ENCODE data around the gene MBTD1. TPM values are rescaled to one million over a fixed set of nuclear protein-coding genes. Genes with fewer than 3 reads are reported as not detected.

MBTD1 gene
- total RNA-seq, 4 donors from 2014 or later, result 19.2 to 26.5 (median 25.6) TPM

DNA sequence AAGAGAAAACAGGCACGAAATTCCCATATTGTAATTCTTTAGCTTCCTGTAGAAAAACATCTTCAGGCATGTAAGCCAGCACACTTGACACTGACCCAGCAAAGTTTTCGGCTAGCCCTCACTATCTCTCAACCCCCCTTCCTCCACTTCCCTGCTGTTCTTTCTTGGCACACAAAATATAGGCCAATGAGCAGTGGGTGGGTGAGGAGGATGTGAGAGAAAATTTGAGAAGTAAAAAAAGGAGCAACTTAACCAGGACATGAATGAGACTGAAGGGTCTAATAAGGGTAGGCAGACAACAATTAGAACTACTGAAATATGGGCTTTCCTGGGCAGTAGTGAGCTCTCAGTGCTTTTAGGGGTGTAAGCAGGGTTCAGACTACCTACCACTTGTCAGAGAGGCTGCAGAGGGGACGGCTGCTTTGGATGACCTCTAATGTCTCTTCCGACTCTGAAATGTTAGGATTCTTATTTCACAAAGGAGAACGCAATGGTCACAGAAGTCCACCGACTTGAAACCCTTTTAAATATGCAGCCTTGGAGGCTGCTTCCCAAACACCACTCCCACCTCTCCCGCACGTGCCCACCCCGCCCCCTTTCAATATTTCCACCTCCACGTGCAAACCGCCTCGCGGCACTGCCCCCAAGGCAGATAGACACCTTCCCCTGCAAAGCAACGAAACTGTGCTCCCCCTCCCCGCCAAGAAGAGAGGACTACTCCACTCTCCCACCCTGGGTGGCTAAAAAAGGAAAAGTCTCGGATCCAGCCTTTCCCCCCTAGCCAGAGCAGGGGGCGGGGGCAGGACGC lies 889 bp downstream of the MBTD1 start:
- TF ChIP-seq, protein P1, sequence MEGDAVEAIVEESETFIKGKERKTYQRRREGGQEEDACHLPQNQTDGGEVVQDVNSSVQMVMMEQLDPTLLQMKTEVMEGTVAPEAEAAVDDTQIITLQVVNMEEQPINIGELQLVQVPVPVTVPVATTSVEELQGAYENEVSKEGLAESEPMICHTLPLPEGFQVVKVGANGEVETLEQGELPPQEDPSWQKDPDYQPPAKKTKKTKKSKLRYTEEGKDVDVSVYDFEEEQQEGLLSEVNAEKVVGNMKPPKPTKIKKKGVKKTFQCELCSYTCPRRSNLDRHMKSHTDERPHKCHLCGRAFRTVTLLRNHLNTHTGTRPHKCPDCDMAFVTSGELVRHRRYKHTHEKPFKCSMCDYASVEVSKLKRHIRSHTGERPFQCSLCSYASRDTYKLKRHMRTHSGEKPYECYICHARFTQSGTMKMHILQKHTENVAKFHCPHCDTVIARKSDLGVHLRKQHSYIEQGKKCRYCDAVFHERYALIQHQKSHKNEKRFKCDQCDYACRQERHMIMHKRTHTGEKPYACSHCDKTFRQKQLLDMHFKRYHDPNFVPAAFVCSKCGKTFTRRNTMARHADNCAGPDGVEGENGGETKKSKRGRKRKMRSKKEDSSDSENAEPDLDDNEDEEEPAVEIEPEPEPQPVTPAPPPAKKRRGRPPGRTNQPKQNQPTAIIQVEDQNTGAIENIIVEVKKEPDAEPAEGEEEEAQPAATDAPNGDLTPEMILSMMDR (IDR thresholded peaks at IDR 0.05; ENCODE audit: low read depth), result no peak

DNA sequence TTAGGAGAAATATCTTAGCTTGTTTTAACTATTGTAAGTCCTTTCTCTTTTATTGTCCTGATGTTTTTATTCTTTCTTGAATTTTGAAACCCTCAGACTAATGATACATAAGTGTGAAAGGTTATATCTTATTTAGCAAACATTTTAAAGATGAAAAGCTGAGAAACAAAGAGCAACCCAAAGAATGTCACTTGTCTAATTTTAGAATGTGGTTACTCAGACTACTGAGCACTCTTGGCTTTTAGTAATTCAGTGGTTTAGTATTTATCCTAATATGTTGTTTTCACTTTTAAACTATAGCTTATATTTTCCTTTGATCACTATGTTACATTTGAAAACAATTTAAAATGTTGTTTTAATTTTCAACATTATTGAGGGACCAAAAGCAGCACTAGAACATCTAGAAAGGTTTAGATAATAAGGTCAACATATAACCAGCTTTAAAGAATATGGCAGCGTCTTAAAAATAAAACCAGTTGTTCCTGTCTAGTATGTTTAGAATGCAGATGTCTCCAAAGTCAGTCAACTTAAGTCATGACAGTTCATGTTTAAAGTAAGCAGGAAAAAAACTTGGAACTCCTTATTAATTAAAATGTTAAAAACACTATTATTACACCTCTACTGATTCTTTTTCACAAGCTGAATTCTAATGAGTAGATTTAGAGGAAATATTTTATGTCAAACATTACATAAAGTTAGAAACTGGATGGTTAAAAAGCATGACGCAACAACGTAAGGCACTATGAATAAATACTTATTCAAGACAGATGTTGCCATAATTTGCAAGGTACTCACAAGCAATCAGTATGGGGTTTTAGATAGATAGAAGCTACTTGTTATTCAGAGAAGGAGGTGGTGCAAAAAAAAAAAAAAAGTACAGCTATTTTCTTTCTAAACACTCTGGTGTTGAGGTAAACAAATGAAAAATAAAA lies 2.4 kb downstream of the MBTD1 start:
- TF ChIP-seq, protein P1 (IDR thresholded peaks at IDR 0.05; ENCODE audit: low read depth), result no peak

DNA sequence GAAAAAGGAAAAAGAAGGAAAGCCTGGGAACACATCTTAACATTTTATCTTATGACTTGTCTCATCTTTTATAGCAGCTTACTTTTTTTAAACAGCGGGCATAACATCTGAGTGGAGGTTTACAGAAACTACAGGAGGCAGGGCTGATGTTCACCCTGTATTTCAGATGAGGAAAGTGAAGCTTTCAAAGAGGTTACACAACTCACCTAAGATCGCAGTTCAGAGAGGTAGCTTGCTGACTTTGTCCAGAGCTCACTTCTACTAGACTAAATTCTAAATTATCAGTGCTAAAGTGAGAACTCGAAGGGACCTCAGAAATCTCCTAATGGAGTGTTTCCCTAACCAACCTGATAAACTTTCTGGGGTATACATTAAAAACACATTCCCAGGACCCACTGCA lies 3.7 kb downstream of the MBTD1 start:
- TF ChIP-seq, protein P1 (IDR thresholded peaks at IDR 0.05; ENCODE audit: low read depth), result no peak

DNA sequence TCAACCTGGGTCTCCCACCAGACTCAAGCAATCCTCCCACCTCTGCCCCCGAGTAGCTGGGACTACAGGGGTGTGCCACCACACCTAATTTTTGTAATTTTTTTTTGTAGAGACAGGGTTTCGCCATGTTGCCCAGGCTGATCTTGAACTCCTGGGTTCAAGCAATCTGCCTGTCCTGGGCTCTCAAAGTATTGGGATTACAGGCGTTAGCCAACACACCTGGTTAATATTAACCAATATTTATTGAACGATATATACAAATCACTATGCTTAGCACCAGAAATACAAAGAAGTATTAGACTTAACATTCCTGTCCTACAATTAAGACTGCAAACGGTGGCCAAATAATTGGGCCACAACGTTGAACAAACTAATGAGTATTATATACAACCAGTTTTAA lies 4.2 kb downstream of the MBTD1 start:
- TF ChIP-seq, protein P1 (IDR thresholded peaks at IDR 0.05; ENCODE audit: low read depth), result no peak

- TF ChIP-seq, protein P1 (IDR thresholded peaks at IDR 0.05; ENCODE audit: low read depth), result no peak
Observed at GRCh38 chr17:51251010-51251409, 8.8 kb downstream of the MBTD1 start.

DNA sequence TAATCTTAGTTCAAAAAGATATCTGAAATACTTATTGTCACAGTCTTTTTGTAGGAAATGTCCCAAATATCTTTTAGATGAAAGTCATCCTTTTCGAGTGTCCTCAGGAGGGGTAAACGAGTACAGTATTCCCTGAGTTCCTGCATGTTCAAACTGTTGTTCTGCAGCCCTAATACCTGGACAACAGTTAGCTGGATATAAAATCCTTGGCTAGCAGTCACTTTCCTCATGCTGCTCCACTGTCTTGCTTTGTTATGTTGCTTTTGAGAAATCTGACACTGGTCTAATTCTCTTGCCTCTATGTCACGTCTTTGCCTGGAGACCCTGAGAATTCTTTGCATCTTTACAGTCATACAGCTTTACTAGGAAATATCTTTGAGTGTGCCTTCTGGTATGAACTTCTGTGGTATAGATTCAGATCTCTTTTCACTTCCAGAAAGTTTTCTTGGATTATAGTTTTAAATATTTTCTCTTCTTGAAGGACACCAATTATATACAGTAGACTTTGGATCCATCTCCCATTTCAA lies 9.5 kb downstream of the MBTD1 start:
- TF ChIP-seq, protein P1 (IDR thresholded peaks at IDR 0.05; ENCODE audit: low read depth), result no peak

DNA sequence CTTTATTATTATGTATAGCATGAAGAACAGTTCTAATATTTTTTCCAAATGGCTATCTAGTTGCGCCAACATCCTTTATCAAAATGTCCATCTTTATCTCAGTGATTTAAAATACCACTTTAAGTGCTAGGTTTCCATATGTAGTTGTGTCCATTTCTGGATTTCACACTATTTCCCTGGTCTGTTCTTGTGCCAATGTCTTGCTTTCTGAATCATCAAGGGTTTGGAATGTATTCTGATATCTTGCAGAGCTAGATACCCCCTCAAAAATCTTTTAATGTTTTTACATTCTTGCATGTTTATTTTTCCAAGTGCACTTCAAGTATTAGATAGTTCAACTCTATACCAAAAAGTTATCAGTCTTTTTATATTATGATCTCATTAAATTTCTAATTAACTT lies 14.3 kb downstream of the MBTD1 start:
- TF ChIP-seq, protein P1 (IDR thresholded peaks at IDR 0.05; ENCODE audit: low read depth), result no peak

Data from subcutaneous adipose tissue (tissue), 4 donors.